SU-DHL-6 (cell line): ENCODE results near the gene GTF2H3.

Source experiments
- H2AFZ ChIP-seq: fragments of 200-600 bp; sonication (generic); 2 replicates; pipeline ENCODE4 v1.6.1; 2014; ENCODE audit warnings: low read depth, mild to moderate bottlenecking, moderate library complexity, mixed read lengths, antibody characterized with exemption, low read length; ENCODE audit not compliant: severe bottlenecking
- H3F3A ChIP-seq: fragments of 200-600 bp; shearing (Covaris generic); 2 replicates; pipeline ENCODE4 v1.6.0; 2016; ENCODE audit warnings: antibody characterized with exemption, mild to moderate bottlenecking; ENCODE audit not compliant: insufficient read depth
- H3K27ac ChIP-seq: fragments of 200-600 bp; sonication (generic); 2 replicates; pipeline ENCODE4 v1.5.1; 2016; ENCODE audit warnings: low read depth, mild to moderate bottlenecking, low read length, moderate library complexity, mixed read lengths
- H3K27me3 ChIP-seq: fragments of 200-600 bp; sonication (generic), shearing (Covaris generic); 2 replicates; pipeline ENCODE4 v1.6.0; 2014; ENCODE audit warnings: mild to moderate bottlenecking, low read length
- H3K36me3 ChIP-seq: fragments of 200-600 bp; sonication (generic); 2 replicates; pipeline ENCODE4 v1.6.1; 2014; ENCODE audit warnings: mild to moderate bottlenecking, low read length, mixed read lengths
- H3K4me2 ChIP-seq: fragments of 300-600, 200-600 bp; shearing (Covaris generic), sonication (generic); 2 replicates; pipeline ENCODE4 v1.6.0; 2014; ENCODE audit warnings: low read length, low read depth, mild to moderate bottlenecking; ENCODE audit not compliant: poor library complexity, severe bottlenecking
- H3K4me3 ChIP-seq: fragments of 200-600 bp; sonication (generic); 2 replicates; pipeline ENCODE4 v1.5.1; 2014; ENCODE audit warnings: antibody characterized with exemption, low read length, mild to moderate bottlenecking, mixed read lengths; ENCODE audit not compliant: insufficient read depth, poor library complexity, severe bottlenecking
- H3K79me2 ChIP-seq: fragments of 200-600 bp; sonication (generic); 2 replicates; pipeline ENCODE4 v1.6.1; 2014; ENCODE audit warnings: mild to moderate bottlenecking, low read length, moderate library complexity; ENCODE audit not compliant: insufficient read depth
- H3K9ac ChIP-seq: fragments of 200-600 bp; sonication (generic); 2 replicates; pipeline ENCODE4 v1.7.0; 2014; ENCODE audit warnings: mild to moderate bottlenecking, low read length
- H3K9me2 ChIP-seq: fragments of 200-600 bp; sonication (generic); replicated peaks from 2 replicates; pipeline ENCODE4 v1.6.1; 2014; ENCODE audit warnings: low read length; ENCODE audit not compliant: insufficient read depth
- H3K9me3 ChIP-seq: fragments of 200-600 bp; sonication (generic); 2 replicates; pipeline ENCODE4 v1.6.1; 2014; ENCODE audit warnings: low read length, mixed read lengths; ENCODE audit not compliant: insufficient read depth
- H4K20me1 ChIP-seq: fragments of 200-600 bp; sonication (generic); 2 replicates; pipeline ENCODE4 v1.6.1; 2014; ENCODE audit warnings: low read depth, mild to moderate bottlenecking, antibody characterized with exemption, low read length, moderate library complexity, mixed read lengths
- EZH2phosphoT487 ChIP-seq: fragments of 200-600 bp; sonication (generic), shearing (Covaris generic); conservative IDR thresholded peaks from 2 replicates; pipeline ENCODE4 v1.6.1; 2018; ENCODE audit warnings: mild to moderate bottlenecking, antibody characterized with exemption, low read length, moderate library complexity, mixed read lengths
- TF ChIP-seq, protein P1 (sequence below): fragments of 200-600 bp; sonication (generic); IDR thresholded peaks from one replicate; pipeline ENCODE4 v1.5.1; 2017; ENCODE audit warnings: antibody characterized with exemption, mild to moderate bottlenecking, low read length, moderate library complexity; ENCODE audit not compliant: insufficient read depth, poor library complexity, severe bottlenecking

GTF2H3 gene

DNA sequence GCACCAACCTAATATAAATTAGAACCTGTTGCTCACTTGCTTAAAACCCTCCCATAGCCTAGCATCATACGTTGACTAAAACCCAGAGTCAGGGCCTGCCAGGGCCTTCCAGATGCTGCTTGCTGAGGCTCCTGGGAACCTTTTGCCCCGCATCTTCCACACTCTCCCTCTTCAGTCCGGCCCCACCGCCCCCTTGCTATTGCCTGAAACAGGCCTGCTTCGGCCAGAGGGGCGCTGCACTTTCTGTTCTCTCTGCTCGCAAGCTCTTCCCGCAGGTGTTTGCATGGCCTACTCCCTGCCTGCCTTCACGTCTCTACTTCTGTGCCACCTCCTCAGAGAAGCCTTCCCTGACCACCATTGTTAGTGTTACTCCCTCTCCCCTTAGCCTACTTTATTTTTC lies 23.6 kb downstream of the GTF2H3 start:
- Histone ChIP-seq H3K36me3 (peaks cover 3% of the 10 kb centered on the region; the same call in 1 of the 2 replicates), H3K27ac (no peak overlapping the region), H3K27me3 (no peaks in the 10 kb centered on the region), H2AFZ (no peak overlapping the region), H4K20me1 (no peaks in the 10 kb centered on the region), H3K4me3 (no peak overlapping the region), H3K9me3 (no peaks in the 10 kb centered on the region), H3K9me2 (no peaks in the 10 kb centered on the region), H3K9ac (no peak overlapping the region), H3K4me2 (no peak overlapping the region), H3F3A (no peaks in the 10 kb centered on the region), H3K79me2 (no peaks in the 10 kb centered on the region)
- TF ChIP-seq EZH2phosphoT487, result no peak
- TF ChIP-seq, protein P1, sequence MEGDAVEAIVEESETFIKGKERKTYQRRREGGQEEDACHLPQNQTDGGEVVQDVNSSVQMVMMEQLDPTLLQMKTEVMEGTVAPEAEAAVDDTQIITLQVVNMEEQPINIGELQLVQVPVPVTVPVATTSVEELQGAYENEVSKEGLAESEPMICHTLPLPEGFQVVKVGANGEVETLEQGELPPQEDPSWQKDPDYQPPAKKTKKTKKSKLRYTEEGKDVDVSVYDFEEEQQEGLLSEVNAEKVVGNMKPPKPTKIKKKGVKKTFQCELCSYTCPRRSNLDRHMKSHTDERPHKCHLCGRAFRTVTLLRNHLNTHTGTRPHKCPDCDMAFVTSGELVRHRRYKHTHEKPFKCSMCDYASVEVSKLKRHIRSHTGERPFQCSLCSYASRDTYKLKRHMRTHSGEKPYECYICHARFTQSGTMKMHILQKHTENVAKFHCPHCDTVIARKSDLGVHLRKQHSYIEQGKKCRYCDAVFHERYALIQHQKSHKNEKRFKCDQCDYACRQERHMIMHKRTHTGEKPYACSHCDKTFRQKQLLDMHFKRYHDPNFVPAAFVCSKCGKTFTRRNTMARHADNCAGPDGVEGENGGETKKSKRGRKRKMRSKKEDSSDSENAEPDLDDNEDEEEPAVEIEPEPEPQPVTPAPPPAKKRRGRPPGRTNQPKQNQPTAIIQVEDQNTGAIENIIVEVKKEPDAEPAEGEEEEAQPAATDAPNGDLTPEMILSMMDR, result no peak

DNA sequence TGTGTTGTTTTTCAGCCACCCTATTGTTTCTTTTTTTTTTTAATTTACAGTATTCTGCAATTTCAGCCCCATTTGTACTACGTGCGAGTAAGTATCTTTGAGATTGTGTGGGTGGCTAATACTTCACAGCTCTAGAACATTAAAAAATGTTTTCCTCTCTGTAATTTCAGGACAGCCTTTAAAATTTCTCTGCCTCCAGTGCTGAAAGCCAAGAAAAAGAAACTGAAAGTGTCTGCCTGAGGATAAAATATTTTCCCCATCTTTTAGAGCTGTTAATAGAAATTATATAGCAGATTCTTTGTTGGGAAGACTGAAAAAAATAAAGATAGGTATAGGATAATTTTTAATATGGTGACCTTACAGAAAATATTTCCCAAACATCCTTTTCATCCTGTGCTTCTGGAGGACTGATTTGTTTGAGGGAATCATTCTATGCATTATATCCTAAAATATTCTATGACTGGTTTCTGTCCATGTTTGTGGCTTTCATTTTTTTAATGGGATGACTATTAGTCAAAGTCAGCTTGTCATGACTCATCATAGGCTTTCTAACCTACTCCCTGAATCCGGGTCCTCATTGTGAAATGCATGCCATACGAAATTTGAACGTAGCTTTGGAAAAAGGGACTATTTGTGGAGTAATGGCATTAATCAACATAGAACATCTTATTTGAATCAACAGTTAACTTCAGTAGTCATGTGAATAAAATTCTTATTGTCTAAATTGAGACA lies 26.5 kb downstream of the GTF2H3 start:
- Histone ChIP-seq H3K4me2 (no peak overlapping the region), H3K9me2 (no peaks in the 10 kb centered on the region), H3K27me3 (no peaks in the 10 kb centered on the region), H3K9ac (no peak overlapping the region), H3K79me2 (no peaks in the 10 kb centered on the region), H3K4me3 (no peak overlapping the region), H3K27ac (no peak overlapping the region), H3K36me3 (0 out of 2 replicates have a peak, but pooled peaks cover 2% of the 10 kb centered on the region), H2AFZ (no peak overlapping the region), H3F3A (no peaks in the 10 kb centered on the region), H3K9me3 (no peaks in the 10 kb centered on the region), H4K20me1 (no peaks in the 10 kb centered on the region)
- TF ChIP-seq, protein P1, result no peak
- TF ChIP-seq EZH2phosphoT487, result no peak

DNA sequence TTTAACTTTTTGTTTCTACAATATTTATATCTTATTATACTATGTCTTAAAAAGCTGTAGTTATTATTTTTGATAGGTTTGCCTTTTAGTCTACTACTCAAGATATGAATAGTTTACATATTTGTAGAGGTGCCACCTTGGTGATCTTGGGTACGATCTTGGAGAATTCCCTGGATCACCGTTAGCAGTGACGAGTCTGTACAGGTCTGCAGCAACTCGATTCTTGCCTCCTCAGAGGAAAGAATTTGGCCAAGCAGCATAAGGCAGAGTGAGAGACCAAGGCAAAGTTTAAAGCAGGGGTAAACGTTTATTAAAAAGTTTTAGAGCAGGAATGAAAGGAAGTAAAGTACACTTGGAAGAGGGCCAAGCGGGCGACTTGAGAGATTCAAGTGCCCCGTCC lies 34.1 kb downstream of the GTF2H3 start:
- no peaks in the 10 kb centered on the region for H4K20me1 ChIP-seq
- no peaks in the 10 kb centered on the region for H3K79me2 ChIP-seq
- H3K9me3 ChIP-seq, result no peaks in the 10 kb centered on the region
- H3K4me2 ChIP-seq, result no peak overlapping the region
- no peak overlapping the region for H3K4me3 ChIP-seq
- H3F3A ChIP-seq, result no peaks in the 10 kb centered on the region
- TF ChIP-seq, protein P1, result no peak
- TF ChIP-seq EZH2phosphoT487, result no peak
- no peak overlapping the region for H3K27ac ChIP-seq
- H3K36me3 ChIP-seq, result no peaks in the 10 kb centered on the region
- no peak overlapping the region for H3K9ac ChIP-seq
- no peak overlapping the region for H2AFZ ChIP-seq
- H3K9me2 ChIP-seq, result no peaks in the 10 kb centered on the region
- H3K27me3 ChIP-seq, result no peaks in the 10 kb centered on the region
